ENCODE measurements around the gene P3R3URF. TPM values are rescaled to one million over a fixed set of nuclear protein-coding genes. Genes with fewer than 3 reads are reported as not detected.

P3R3URF gene
- total and polyA plus RNA-seq, 9 of the 15 experiments (the other 6 are each of a cell fraction or from before 2014, with no cell fraction given): not detected

DNA sequence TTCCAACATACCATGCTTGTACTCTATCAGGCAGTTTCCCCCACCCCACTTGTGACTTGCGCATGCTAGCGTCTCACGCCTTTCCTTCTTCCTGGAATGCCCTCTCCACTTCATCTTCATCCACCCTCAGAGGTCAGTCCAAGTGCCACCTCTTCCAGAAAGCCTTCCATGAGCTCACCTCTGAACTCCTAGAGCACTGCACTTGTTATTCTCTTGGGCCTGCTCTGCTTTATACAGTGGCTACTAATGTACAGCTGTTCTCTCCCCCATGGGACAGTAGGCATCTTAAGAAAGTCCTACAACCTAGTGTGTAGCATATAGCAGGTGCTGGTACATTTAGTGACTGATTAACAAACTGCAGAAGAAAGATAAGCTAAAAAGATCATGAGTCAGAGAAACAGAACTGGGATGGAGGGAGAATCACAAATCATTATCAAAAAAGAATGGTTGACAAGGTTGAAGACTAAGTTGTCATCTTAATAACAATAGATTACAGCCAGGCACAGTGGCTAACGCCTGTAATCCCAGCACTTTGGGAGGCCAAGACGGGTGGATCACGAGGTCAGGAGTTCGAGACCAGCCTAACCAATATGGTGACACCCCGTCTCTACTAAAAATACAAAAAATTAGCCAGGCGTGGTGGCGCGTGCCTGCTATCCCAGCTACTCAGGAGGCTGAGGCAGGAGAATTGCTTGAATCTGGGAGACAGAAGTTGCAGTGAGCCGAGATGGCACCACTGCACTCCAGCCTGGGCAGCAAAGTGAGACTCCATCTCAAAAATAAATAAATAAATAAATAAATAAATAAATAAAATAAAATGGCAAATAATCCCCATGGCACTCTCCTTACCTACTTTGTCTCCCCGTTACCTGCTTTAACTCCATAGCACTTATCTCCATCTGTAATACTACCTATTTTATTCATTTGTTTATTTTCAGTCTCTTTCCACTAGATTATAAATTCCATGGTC is 17.7 kb downstream of the P3R3URF start (continued):
- TF ChIP-seq, protein P1, sequence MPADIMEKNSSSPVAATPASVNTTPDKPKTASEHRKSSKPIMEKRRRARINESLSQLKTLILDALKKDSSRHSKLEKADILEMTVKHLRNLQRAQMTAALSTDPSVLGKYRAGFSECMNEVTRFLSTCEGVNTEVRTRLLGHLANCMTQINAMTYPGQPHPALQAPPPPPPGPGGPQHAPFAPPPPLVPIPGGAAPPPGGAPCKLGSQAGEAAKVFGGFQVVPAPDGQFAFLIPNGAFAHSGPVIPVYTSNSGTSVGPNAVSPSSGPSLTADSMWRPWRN (IDR thresholded peaks at IDR 0.05; ENCODE audit: low read depth): peak; percentile 93
- TF ChIP-seq, protein P2, sequence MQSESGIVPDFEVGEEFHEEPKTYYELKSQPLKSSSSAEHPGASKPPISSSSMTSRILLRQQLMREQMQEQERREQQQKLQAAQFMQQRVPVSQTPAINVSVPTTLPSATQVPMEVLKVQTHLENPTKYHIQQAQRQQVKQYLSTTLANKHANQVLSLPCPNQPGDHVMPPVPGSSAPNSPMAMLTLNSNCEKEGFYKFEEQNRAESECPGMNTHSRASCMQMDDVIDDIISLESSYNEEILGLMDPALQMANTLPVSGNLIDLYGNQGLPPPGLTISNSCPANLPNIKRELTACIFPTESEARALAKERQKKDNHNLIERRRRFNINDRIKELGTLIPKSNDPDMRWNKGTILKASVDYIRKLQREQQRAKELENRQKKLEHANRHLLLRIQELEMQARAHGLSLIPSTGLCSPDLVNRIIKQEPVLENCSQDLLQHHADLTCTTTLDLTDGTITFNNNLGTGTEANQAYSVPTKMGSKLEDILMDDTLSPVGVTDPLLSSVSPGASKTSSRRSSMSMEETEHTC (IDR thresholded peaks at IDR 0.05): peak; percentile 65; the same call in 1 of the 2 replicates
- TF ChIP-seq ZNF436 (CRISPR knock-in tag; IDR thresholded peaks at IDR 0.05) (peak; percentile 92), MIER1 (IDR thresholded peaks at IDR 0.05; ENCODE audit: low read depth) (peak; percentile 70), MAFK (IDR thresholded peaks at IDR 0.05; ENCODE audit: low read length) (peak; percentile 72), SAFB2 (IDR thresholded peaks at IDR 0.05; ENCODE audit: borderline replicate concordance, low read depth, low read length, severe bottlenecking) (no peak), KLF16 (IDR thresholded peaks at IDR 0.05) (peak; percentile 99), POU5F1 (IDR thresholded peaks at IDR 0.05; ENCODE audit: borderline replicate concordance, low read depth, low read length, partially characterized antibody) (no peak), ZNF668 (CRISPR knock-in tag; IDR thresholded peaks at IDR 0.05) (peak; percentile 72; the same call in 1 of the 2 replicates), NONO (IDR thresholded peaks at IDR 0.05; ENCODE audit: low read depth in 2 of 2, low read length in 1 of 2) (peak in 1 of 2 experiments; percentile 83; a peak in 2 of 4 replicates), PPARD (CRISPR knock-in tag; IDR thresholded peaks at IDR 0.05) (no peak), DNMT1 (IDR thresholded peaks at IDR 0.05) (no peak)
- TF ChIP-seq, protein P3, sequence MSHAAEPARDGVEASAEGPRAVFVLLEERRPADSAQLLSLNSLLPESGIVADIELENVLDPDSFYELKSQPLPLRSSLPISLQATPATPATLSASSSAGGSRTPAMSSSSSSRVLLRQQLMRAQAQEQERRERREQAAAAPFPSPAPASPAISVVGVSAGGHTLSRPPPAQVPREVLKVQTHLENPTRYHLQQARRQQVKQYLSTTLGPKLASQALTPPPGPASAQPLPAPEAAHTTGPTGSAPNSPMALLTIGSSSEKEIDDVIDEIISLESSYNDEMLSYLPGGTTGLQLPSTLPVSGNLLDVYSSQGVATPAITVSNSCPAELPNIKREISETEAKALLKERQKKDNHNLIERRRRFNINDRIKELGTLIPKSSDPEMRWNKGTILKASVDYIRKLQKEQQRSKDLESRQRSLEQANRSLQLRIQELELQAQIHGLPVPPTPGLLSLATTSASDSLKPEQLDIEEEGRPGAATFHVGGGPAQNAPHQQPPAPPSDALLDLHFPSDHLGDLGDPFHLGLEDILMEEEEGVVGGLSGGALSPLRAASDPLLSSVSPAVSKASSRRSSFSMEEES (CRISPR knock-in tag; IDR thresholded peaks at IDR 0.05): peak; percentile 87
- TF ChIP-seq, protein P4, sequence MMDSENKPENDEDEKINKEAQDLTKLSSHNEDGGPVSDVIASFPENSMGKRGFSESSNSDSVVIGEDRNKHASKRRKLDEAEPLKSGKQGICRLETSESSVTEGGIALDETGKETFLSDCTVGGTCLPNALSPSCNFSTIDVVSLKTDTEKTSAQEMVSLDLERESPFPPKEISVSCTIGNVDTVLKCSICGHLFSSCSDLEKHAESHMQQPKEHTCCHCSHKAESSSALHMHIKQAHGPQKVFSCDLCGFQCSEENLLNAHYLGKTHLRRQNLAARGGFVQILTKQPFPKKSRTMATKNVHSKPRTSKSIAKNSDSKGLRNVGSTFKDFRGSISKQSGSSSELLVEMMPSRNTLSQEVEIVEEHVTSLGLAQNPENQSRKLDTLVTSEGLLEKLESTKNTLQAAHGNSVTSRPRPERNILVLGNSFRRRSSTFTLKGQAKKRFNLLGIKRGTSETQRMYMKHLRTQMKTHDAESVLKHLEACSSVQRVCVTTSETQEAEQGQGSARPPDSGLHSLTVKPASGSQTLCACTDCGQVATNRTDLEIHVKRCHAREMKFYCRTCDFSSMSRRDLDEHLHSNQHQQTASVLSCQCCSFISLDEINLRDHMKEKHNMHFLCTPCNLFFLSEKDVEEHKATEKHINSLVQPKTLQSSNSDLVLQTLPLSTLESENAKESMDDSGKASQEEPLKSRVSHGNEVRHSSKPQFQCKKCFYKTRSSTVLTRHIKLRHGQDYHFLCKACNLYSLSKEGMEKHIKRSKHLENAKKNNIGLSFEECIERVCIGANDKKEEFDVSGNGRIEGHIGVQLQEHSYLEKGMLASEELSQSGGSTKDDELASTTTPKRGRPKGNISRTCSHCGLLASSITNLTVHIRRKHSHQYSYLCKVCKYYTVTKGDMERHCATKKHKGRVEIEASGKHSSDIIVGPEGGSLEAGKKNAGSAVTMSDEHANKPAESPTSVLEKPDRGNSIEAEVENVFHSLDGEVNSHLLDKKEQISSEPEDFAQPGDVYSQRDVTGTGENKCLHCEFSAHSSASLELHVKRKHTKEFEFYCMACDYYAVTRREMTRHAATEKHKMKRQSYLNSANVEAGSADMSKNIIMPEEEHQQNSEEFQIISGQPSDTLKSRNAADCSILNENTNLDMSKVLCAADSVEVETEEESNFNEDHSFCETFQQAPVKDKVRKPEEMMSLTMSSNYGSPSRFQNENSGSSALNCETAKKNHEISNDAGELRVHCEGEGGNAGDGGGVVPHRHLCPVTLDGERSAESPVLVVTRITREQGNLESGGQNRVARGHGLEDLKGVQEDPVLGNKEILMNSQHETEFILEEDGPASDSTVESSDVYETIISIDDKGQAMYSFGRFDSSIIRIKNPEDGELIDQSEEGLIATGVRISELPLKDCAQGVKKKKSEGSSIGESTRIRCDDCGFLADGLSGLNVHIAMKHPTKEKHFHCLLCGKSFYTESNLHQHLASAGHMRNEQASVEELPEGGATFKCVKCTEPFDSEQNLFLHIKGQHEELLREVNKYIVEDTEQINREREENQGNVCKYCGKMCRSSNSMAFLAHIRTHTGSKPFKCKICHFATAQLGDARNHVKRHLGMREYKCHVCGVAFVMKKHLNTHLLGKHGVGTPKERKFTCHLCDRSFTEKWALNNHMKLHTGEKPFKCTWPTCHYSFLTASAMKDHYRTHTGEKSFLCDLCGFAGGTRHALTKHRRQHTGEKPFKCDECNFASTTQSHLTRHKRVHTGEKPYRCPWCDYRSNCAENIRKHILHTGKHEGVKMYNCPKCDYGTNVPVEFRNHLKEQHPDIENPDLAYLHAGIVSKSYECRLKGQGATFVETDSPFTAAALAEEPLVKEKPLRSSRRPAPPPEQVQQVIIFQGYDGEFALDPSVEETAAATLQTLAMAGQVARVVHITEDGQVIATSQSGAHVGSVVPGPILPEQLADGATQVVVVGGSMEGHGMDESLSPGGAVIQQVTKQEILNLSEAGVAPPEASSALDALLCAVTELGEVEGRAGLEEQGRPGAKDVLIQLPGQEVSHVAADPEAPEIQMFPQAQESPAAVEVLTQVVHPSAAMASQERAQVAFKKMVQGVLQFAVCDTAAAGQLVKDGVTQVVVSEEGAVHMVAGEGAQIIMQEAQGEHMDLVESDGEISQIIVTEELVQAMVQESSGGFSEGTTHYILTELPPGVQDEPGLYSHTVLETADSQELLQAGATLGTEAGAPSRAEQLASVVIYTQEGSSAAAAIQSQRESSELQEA (IDR thresholded peaks at IDR 0.05; ENCODE audit: low read depth): 0 out of 2 replicates have a peak, but pooled peaks have one; percentile 44
